ENCODE data around the gene WNT4. TPM values are rescaled to one million over a fixed set of nuclear protein-coding genes. Genes with fewer than 3 reads are reported as not detected.
A peak's percentile ranks its signal among the peaks of the same experiment; 100 is the strongest.

WNT4 gene
- total RNA-seq, 1 donor from 2014 or later: not detected

DNA sequence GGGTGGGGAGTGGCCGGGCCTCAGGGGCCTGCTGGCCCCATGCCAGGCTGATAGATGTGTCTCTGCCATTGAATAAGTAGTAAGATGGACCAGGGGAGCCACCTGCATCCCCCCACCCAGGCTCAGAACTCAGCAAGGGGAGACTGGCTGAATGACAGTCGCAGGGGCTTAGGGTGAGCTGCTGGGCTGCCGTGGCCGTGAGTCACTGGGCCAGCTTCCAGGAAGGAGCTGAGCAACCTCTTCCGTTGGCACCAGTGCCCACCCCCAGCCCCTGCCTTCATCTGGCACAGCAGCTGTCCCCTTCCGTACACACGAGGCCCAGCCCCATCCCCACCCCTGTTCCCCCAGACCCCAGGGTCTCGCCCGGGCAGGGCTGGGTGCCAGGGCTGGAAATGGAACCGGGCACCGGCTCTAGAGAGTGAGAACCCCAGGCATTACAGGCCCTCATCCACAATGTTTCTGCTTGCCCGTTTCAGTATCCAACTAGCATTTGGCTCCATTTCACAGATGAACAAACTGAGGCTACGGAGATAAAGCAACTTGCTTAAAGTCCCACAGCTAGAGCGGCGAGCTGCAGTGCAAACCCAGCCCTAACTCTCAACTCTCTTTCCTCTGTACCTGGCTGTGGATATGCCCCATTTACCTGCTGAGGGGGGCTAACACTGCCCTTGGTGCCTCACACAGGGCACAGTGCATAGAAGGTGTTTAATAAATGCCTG lies 10.2 kb downstream of the WNT4 start:
- no peak for DNase-seq (ENCODE audit: low read depth)
- no peak for TF ChIP-seq CTCF (conservative IDR thresholded peaks at IDR 0.05; ENCODE audit: low read depth, low read length)
- H3K4me3 ChIP-seq (ENCODE audit: low read depth, low read length): no peak overlapping the region

DNA sequence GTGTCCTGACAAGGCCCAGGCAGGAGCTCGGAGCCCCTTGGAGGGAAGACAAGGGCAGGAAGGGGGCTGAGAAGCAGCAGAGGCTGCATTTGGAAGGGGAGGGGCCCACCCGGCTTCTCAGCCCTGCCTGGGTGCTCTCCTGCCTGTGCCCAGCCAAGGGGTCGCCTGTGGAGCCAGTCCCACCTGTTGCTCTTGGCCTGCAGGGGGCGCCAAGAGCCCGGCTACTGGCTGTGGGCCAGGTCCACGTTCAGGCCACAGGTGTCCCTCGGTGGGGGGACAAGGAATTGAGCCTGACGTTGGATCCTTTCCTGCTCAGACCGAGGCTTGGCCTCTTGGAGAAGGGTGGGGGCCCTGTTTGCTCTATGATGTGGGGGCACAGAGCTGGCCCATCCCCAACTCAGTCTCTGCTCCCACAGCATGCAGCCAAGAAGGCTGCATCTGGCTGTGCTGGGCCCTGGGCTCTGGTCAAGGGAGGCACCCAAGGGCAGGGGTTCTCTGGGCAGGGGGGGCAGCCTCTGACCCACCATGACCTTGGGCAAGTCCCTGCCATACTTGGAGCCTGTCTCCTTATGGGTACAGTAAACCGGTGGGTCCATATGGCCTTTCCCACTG lies 10.9 kb downstream of the WNT4 start:
- no peak for DNase-seq (ENCODE audit: low read depth)
- no peak overlapping the region for H3K4me3 ChIP-seq (ENCODE audit: low read depth, low read length)
- peak; percentile 78 for TF ChIP-seq CTCF (conservative IDR thresholded peaks at IDR 0.05; ENCODE audit: low read depth, low read length)

DNA sequence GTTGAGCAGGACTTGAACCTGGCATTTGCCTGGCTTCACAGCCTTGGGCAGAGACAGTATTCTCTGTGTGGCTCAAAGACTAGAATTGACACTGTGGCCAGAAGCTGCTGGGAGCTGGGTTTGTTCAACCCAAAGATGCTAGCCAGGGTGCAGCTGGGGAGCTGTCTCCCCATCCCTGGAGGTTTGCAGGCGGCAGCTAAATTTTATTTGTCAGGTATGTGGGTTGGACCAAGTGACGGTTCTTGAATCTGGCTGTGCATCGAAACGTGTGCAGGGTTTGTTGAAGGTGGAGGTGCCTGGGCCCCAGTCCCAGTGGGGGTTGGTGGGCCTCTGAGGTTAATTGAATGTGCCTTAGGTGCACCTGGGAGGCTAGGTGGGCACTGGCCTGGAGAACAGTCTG lies 11.8 kb downstream of the WNT4 start:
- DNase-seq (ENCODE audit: low read depth): no peak
- no peak overlapping the region for H3K4me3 ChIP-seq (ENCODE audit: low read depth, low read length)
- no peak for TF ChIP-seq CTCF (conservative IDR thresholded peaks at IDR 0.05; ENCODE audit: low read depth, low read length)

GRCh38 chr1:22129501-22130117 lies 13.3 kb downstream of the WNT4 start:
- no peak for TF ChIP-seq CTCF (conservative IDR thresholded peaks at IDR 0.05; ENCODE audit: low read depth, low read length)
- DNase-seq (ENCODE audit: low read depth): no peak

DNA sequence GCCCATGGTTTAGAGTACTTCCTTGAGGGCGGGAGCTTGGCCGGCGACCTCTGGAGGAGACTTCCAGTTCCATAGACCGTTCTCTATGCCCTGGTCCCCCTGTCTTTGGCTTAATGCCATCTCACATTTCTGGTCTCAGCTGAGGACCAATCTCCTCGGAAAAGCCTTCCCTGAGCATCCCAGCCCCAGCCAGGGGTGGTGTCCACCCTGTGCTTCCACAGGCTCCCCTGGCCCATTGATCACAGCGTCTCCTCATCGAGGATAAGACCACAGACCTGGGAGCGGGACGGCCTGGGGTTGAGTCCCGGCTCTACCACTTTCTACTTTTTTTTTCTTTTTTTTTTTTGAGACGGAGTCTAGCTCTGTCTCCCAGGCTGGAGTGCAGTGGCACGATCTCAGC lies 14.5 kb downstream of the WNT4 start:
- no peak for DNase-seq (ENCODE audit: low read depth)
- no peak overlapping the region for H3K4me3 ChIP-seq (ENCODE audit: low read depth, low read length)
- no peak for TF ChIP-seq CTCF (conservative IDR thresholded peaks at IDR 0.05; ENCODE audit: low read depth, low read length)

More at GRCh38 chr1:22129501-22130117, 13.3 kb downstream of the WNT4 start:
- H3K4me3 ChIP-seq (ENCODE audit: low read depth, low read length): no peak overlapping the region

DNA sequence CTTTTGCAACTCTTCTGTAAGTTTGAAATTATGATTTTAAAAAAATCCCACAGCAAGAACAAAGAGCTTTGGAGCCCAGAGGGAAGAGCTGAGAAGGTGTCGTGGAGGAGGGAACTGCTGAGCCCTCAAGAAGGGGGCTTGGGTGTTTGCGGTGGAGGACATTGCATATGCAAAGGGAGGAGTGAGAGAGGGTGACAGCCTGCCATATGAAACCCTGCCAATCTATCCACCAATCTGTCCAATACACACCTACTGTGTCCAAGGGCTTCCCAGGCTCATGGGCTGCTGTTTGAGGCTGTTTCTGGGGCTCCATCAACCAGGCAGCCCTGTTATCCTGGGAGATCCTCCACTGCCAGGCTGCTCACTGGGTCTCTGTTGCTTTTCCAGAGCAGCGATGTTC lies 15.2 kb downstream of the WNT4 start:
- no peak for TF ChIP-seq CTCF (conservative IDR thresholded peaks at IDR 0.05; ENCODE audit: low read depth, low read length)
- no peak for DNase-seq (ENCODE audit: low read depth)
- H3K4me3 ChIP-seq (ENCODE audit: low read depth, low read length): no peak overlapping the region

All from epithelial cell of proximal tubule (primary cell).